MM.1S (cell line): ENCODE data around the gene EPG5.

Experiments used
- EZH2 ChIP-seq: fragments of 300-600 bp; sonication (generic); optimal IDR thresholded peaks from 2 replicates; pipeline ENCODE3; 2017; ENCODE audit warnings: low read depth, mild to moderate bottlenecking, antibody characterized with exemption, low read length, mixed read lengths
- TF ChIP-seq, protein P1 (sequence below): fragments of 300-600 bp; sonication (generic); IDR thresholded peaks from 2 replicates; pipeline ENCODE4 v1.5.1; 2016; ENCODE audit warnings: antibody characterized with exemption, low read length, mixed read lengths

DNA sequence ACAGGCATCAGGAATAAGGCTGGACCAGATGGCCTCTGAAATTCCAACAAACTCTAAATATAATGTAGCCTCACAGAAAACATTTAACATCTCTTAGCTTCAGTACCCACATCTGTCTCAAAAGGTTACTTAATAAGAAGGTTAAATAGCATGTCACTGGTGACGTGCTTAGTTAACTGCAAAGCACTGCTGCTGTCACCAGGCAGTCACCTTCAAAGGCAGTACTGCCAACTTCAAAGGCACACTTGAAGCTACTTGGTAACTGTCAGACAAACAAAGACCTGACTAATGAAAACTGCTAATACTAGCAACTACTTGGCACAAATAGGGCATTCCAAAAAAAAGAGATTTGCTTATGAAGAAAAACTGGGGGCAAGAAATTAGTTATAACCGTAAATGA lies 36.2 kb downstream of the EPG5 start:
- TF ChIP-seq, protein P1, sequence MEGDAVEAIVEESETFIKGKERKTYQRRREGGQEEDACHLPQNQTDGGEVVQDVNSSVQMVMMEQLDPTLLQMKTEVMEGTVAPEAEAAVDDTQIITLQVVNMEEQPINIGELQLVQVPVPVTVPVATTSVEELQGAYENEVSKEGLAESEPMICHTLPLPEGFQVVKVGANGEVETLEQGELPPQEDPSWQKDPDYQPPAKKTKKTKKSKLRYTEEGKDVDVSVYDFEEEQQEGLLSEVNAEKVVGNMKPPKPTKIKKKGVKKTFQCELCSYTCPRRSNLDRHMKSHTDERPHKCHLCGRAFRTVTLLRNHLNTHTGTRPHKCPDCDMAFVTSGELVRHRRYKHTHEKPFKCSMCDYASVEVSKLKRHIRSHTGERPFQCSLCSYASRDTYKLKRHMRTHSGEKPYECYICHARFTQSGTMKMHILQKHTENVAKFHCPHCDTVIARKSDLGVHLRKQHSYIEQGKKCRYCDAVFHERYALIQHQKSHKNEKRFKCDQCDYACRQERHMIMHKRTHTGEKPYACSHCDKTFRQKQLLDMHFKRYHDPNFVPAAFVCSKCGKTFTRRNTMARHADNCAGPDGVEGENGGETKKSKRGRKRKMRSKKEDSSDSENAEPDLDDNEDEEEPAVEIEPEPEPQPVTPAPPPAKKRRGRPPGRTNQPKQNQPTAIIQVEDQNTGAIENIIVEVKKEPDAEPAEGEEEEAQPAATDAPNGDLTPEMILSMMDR, result no peak
- no peak for TF ChIP-seq EZH2
